Vagina (tissue), 2 donors: ENCODE measurements around the gene UBFD1.

ENCODE experiments used
- POLR2A ChIP-seq, 2 donors: fragments of 450-650 bp; IDR thresholded peaks; one replicate each; pipeline ENCODE4 v1.6.1; 2017; ENCODE audit warnings: antibody characterized with exemption in 2 of 2, mild to moderate bottlenecking in 2 of 2, moderate library complexity in 2 of 2
- TF ChIP-seq, protein P1 (sequence below), 3 experiments: fragments of 450-650 bp in 2 of 3; fragments of 200-600 bp in 1 of 3; sonication (generic) in 1 of 3; IDR thresholded peaks; one replicate each; pipeline ENCODE4 v1.5.1; 2017 to 2019; ENCODE audit warnings: antibody characterized with exemption in 3 of 3, mild to moderate bottlenecking in 2 of 3, moderate library complexity in 2 of 3

DNA sequence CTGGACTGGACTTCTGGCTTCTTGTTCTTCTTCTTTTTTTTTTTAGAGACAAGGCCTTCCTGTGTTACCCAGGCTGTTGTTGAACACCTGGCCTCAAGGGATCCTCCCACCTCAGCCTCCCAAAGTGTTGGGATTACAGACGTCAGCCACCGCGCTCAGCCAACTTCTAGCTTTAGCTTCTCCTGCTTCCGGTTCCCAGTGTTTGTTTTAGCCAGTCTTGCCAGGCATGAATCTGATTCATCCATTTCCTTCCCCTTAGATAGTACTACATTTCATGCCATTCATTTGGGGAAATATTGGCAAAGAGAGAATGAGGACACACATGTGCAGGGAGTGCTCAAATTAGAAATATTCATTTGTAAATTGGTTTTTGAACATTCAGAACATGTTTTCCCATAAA is 50.7 kb downstream of the UBFD1 start:
- TF ChIP-seq, protein P1, sequence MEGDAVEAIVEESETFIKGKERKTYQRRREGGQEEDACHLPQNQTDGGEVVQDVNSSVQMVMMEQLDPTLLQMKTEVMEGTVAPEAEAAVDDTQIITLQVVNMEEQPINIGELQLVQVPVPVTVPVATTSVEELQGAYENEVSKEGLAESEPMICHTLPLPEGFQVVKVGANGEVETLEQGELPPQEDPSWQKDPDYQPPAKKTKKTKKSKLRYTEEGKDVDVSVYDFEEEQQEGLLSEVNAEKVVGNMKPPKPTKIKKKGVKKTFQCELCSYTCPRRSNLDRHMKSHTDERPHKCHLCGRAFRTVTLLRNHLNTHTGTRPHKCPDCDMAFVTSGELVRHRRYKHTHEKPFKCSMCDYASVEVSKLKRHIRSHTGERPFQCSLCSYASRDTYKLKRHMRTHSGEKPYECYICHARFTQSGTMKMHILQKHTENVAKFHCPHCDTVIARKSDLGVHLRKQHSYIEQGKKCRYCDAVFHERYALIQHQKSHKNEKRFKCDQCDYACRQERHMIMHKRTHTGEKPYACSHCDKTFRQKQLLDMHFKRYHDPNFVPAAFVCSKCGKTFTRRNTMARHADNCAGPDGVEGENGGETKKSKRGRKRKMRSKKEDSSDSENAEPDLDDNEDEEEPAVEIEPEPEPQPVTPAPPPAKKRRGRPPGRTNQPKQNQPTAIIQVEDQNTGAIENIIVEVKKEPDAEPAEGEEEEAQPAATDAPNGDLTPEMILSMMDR (IDR thresholded peaks at IDR 0.05), result no peak
- TF ChIP-seq POLR2A (IDR thresholded peaks at IDR 0.05), result no peak
